ENCODE measurements around the gene BCAS1.
A peak's percentile ranks its signal among the peaks of the same experiment; 100 is the strongest.

Gene BCAS1

GRCh38 chr20:53915446-53916172 is 154.8 kb downstream of the BCAS1 start (continued):
- TF ChIP-seq ZSCAN4 (tag by site-specific recombination; IDR thresholded peaks at IDR 0.05) (0 out of 2 replicates have a peak, but pooled peaks have one; percentile 7), ZNF48 (tag by site-specific recombination; IDR thresholded peaks at IDR 0.05) (no peak), ZNF324 (tag by site-specific recombination; IDR thresholded peaks at IDR 0.05) (no peak), KLF17 (tag by site-specific recombination; IDR thresholded peaks at IDR 0.05) (0 out of 2 replicates have a peak, but pooled peaks have one; percentile 29), ZNF211 (tag by site-specific recombination; IDR thresholded peaks at IDR 0.05; ENCODE audit: low read depth) (no peak), ELK4 (IDR thresholded peaks at IDR 0.05; ENCODE audit: borderline replicate concordance, low read depth, low read length) (no peak), ZBTB11 (tag by site-specific recombination; conservative IDR thresholded peaks at IDR 0.05; ENCODE audit: low read depth) (0 out of 2 replicates have a peak, but pooled peaks have one; percentile 12), EGR2 (tag by site-specific recombination; IDR thresholded peaks at IDR 0.05; ENCODE audit: low read depth) (no peak), ZXDB (tag by site-specific recombination; IDR thresholded peaks at IDR 0.05) (0 out of 2 replicates have a peak, but pooled peaks have one; percentile 25), ZNF777 (tag by site-specific recombination; IDR thresholded peaks at IDR 0.05; ENCODE audit: borderline replicate concordance) (no peak), WT1 (tag by site-specific recombination; IDR thresholded peaks at IDR 0.05) (0 out of 2 replicates have a peak, but pooled peaks have one; percentile 13), SP3 (tag by site-specific recombination; IDR thresholded peaks at IDR 0.05) (0 out of 2 replicates have a peak, but pooled peaks have one; percentile 12), GLI2 (tag by site-specific recombination; IDR thresholded peaks at IDR 0.05; ENCODE audit: borderline replicate concordance, low read depth) (no peak), ZIC2 (tag by site-specific recombination; IDR thresholded peaks at IDR 0.05) (peak; percentile 59; the same call in 1 of the 2 replicates), ZBTB6 (tag by site-specific recombination; IDR thresholded peaks at IDR 0.05) (no peak), KLF8 (tag by site-specific recombination; IDR thresholded peaks at IDR 0.05) (no peak), ZNF292 (tag by site-specific recombination; IDR thresholded peaks at IDR 0.05; ENCODE audit: borderline replicate concordance, low read depth) (no peak), PATZ1 (tag by site-specific recombination; IDR thresholded peaks at IDR 0.05) (no peak), ZNF521 (tag by site-specific recombination; IDR thresholded peaks at IDR 0.05) (no peak), GLIS1 (tag by site-specific recombination; IDR thresholded peaks at IDR 0.05) (peak; percentile 61), ZNF266 (tag by site-specific recombination; IDR thresholded peaks at IDR 0.05; ENCODE audit: low read depth) (no peak), ZNF701 (tag by site-specific recombination; IDR thresholded peaks at IDR 0.05) (no peak), ZNF354C (tag by site-specific recombination; IDR thresholded peaks at IDR 0.05; ENCODE audit: borderline replicate concordance, low read depth) (no peak), ZNF302 (tag by site-specific recombination; IDR thresholded peaks at IDR 0.05; ENCODE audit: low read depth) (no peak), FEZF1 (tag by site-specific recombination; IDR thresholded peaks at IDR 0.05) (no peak), ZNF549 (tag by site-specific recombination; IDR thresholded peaks at IDR 0.05) (no peak), HIC1 (tag by site-specific recombination; IDR thresholded peaks at IDR 0.05) (peak; percentile 37)

Data from HEK293 (cell line).